ENCODE measurements around the gene GALNT6.

Gene GALNT6

DNA sequence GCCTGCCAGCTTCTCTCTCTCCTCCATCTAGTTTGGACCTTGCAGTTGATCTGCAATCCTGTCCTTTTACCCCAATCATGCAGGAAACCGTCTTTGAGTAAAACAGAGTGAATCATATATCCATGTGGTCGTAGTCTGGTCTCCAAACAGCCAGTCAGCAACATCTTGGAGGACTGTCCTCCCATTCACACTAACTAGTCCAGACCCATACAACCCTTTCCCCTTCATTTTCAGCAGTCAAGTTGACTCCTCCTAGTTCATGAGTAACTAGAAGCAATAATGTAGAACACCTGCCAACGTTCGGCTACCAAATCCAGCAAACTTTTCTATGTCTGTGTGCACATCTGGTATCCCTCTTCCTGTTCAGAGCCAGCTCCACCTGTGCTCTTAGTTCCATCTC is 56.4 kb downstream of the GALNT6 start:
- Histone ChIP-seq H3K4me3 (ENCODE audit: extremely low read depth, insufficient read depth, low read length, poor library complexity, severe bottlenecking) (no peak overlapping the region), H3K36me3 (ENCODE audit: control insufficient read depth, insufficient read depth, low read length) (no peaks in the 10 kb centered on the region), H3K4me1 (ENCODE audit: control insufficient read depth, insufficient read depth, low read length, poor library complexity, severe bottlenecking) (peaks cover 3% of the 10 kb centered on the region), H3K27ac (ENCODE audit: low read depth, low read length, severe bottlenecking) (no peak overlapping the region), H3K9me3 (ENCODE audit: control insufficient read depth, low read length) (no peaks in the 10 kb centered on the region)
- WGBS, 2 experiments (ENCODE audit: insufficient coverage in 2 of 2): 91 to 94% methylated on average over 4 of the region's 4 CpGs

DNA sequence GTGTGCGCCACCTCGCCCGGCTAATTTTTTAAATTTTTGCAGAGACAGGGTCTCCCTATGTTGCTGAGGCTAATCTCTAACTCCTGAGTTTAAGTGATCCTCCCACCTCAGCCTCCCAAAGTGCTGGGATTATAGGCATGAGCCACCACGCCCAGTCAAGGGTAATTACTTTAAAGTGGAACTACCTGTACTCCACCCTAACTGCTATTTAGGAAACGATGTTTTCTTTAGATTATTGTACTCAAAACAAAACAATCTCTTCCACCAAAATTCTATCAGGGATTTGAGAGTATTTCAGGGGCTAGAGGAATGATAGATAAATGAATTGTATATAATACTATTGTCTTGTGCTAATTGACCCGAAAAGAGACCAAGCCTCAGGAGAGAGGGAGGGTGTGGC is 57.7 kb downstream of the GALNT6 start:
- Histone ChIP-seq H3K9me3 (ENCODE audit: control insufficient read depth, low read length) (no peaks in the 10 kb centered on the region), H3K27ac (ENCODE audit: low read depth, low read length, severe bottlenecking) (no peak overlapping the region), H3K4me1 (ENCODE audit: control insufficient read depth, insufficient read depth, low read length, poor library complexity, severe bottlenecking) (peaks cover 3% of the 10 kb centered on the region), H3K36me3 (ENCODE audit: control insufficient read depth, insufficient read depth, low read length) (no peaks in the 10 kb centered on the region), H3K4me3 (ENCODE audit: extremely low read depth, insufficient read depth, low read length, poor library complexity, severe bottlenecking) (no peak overlapping the region)
- 50 to 81% methylated on average over 2 to 4 of the region's 6 CpGs for WGBS, 2 experiments (ENCODE audit: insufficient coverage in 2 of 2)

DNA sequence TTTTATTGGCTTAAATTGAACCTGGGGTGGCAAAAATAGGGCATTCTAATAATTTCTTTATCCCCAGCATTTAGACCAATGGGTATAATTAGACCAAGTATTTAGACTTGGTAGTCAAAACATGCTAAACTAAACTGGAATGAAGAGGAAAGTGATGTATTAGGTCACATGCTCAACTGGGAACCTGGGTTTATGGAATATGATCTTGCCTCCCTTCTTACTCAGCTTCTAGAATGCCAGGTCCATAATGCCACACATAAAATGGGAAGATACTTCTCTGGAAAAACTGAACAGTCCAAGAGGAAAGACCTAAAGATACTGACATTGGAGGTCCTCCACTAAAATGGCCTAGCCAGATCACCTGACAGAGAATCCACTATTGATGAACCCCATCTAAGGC is 61.0 kb downstream of the GALNT6 start:
- H3K9me3 ChIP-seq (ENCODE audit: control insufficient read depth, low read length): no peaks in the 10 kb centered on the region
- H3K4me1 ChIP-seq (ENCODE audit: control insufficient read depth, insufficient read depth, low read length, poor library complexity, severe bottlenecking): peaks cover 12% of the 10 kb centered on the region
- no peak overlapping the region for H3K4me3 ChIP-seq (ENCODE audit: extremely low read depth, insufficient read depth, low read length, poor library complexity, severe bottlenecking)
- H3K27ac ChIP-seq (ENCODE audit: low read depth, low read length, severe bottlenecking): no peak overlapping the region
- no peaks in the 10 kb centered on the region for H3K36me3 ChIP-seq (ENCODE audit: control insufficient read depth, insufficient read depth, low read length)

DNA sequence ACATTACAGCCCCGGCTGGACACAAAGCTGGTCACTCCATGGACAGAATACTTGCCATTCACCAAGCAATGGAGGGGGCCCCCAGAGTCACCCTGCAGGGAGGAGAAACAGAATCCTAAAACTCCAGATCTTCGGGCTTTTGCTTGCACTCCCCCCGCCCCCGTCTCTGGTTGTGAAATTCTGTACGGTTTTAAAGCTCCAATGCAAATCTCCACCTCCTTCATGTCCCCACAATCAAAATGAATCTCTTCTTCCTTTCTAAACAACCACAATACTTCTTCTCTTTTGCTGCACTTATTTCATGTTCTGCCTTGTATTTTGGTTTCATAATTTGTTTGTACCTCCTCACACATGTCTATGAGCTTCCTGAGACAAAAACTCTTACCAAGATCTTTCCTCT is 61.5 kb downstream of the GALNT6 start:
- H3K4me1 ChIP-seq (ENCODE audit: control insufficient read depth, insufficient read depth, low read length, poor library complexity, severe bottlenecking): peaks cover 12% of the 10 kb centered on the region
- H3K27ac ChIP-seq (ENCODE audit: low read depth, low read length, severe bottlenecking): no peak overlapping the region
- whole genome bisulfite sequencing, 2 experiments (ENCODE audit: insufficient coverage in 2 of 2): 87 to 98% methylated on average over 5 of the region's 5 CpGs
- no peaks in the 10 kb centered on the region for H3K36me3 ChIP-seq (ENCODE audit: control insufficient read depth, insufficient read depth, low read length)
- no peaks in the 10 kb centered on the region for H3K9me3 ChIP-seq (ENCODE audit: control insufficient read depth, low read length)
- no peak overlapping the region for H3K4me3 ChIP-seq (ENCODE audit: extremely low read depth, insufficient read depth, low read length, poor library complexity, severe bottlenecking)

DNA sequence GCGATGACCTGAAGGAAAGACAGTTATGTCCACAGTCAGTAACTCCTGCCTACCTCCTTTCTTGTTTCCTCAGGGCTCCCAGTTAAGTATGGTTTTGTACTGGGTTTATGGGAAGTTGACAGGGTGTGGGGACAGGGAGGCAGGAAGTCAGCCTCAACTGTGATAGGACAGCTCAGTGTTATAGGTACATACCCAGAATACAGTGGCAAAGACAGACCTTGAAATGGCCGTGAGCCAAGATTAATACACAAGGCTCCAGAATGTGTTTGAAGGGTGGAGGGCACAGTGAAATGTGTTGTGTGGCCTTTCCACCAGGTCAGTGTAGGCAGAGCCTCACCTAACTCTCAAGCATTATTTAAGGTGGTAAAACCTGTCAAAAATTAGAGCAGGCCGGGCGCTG is 62.6 kb downstream of the GALNT6 start:
- 94 to 100% methylated on average over 2 to 4 of the region's 4 CpGs for WGBS, 2 experiments (ENCODE audit: insufficient coverage in 2 of 2)
- Histone ChIP-seq H3K4me3 (ENCODE audit: extremely low read depth, insufficient read depth, low read length, poor library complexity, severe bottlenecking) (no peak overlapping the region), H3K4me1 (ENCODE audit: control insufficient read depth, insufficient read depth, low read length, poor library complexity, severe bottlenecking) (peaks cover 12% of the 10 kb centered on the region), H3K9me3 (ENCODE audit: control insufficient read depth, low read length) (no peaks in the 10 kb centered on the region), H3K27ac (ENCODE audit: low read depth, low read length, severe bottlenecking) (no peak overlapping the region), H3K36me3 (ENCODE audit: control insufficient read depth, insufficient read depth, low read length) (no peaks in the 10 kb centered on the region)

DNA sequence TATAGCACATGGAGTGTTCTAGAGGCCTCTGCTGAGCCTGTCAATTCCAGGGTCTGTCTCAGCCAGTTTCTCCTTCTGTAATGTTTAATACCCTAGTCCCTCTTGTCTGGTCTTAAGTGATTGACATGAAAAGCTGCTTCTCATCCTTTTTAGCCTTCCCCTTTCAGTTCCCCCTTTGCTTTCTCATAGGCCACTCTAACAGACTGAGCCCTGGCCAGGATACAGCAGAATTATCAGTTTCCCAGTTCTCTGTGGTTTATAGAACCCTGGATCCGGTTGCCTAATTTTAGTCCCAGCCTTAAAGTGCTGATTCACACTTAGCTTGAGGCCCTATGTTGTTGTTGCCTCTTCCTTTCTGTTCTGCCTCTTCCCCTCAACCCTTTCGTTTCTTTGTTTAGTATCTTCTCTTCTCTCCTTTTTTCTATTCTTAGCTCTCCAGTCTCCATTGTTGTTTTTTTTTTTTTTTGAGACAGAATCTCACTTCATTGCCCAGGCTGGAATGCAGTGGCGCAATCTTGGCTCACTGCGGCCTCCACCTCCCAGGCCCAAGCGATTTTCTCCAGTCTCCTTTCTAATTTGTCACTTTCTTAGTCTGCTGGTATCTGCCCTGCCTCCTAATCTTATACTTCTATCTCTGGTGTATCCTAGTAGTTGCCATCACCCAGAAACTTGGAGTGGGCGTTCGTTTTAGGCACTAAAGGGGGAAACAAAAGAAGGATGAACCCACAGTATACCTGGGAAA is 64.3 kb downstream of the GALNT6 start:
- Histone ChIP-seq H3K4me3 (ENCODE audit: extremely low read depth, insufficient read depth, low read length, poor library complexity, severe bottlenecking) (no peak overlapping the region), H3K36me3 (ENCODE audit: control insufficient read depth, insufficient read depth, low read length) (no peaks in the 10 kb centered on the region), H3K4me1 (ENCODE audit: control insufficient read depth, insufficient read depth, low read length, poor library complexity, severe bottlenecking) (peaks cover 13% of the 10 kb centered on the region), H3K27ac (ENCODE audit: low read depth, low read length, severe bottlenecking) (peak overlapping the region; percentile 61), H3K9me3 (ENCODE audit: control insufficient read depth, low read length) (no peaks in the 10 kb centered on the region)
- WGBS, 2 experiments (ENCODE audit: insufficient coverage in 2 of 2): 83 to 85% methylated on average over 6 to 7 of the region's 7 CpGs

DNA sequence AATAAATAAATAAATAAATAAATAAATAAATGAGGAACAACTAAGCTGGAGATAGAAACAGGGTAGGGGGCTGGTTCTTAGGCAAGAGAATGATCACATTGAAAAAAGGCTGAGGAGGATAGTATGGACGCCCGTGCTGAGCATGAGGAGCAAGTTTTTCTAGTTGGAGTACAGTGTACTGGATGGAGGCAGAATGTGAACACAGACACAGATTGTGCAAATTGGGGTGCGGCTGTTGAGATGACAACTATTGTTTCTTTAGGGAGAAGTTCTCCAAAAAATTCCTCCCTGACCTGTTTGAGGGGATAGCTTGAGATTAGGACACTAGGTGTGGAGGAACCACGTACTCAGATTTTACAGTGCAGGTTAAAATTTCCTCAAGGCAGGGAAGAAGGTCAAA is 66.3 kb downstream of the GALNT6 start:
- peaks cover 27% of the 10 kb centered on the region for H3K4me1 ChIP-seq (ENCODE audit: control insufficient read depth, insufficient read depth, low read length, poor library complexity, severe bottlenecking)
- no peak overlapping the region for H3K4me3 ChIP-seq (ENCODE audit: extremely low read depth, insufficient read depth, low read length, poor library complexity, severe bottlenecking)
- H3K9me3 ChIP-seq (ENCODE audit: control insufficient read depth, low read length): no peaks in the 10 kb centered on the region
- no peaks in the 10 kb centered on the region for H3K36me3 ChIP-seq (ENCODE audit: control insufficient read depth, insufficient read depth, low read length)
- no peak overlapping the region for H3K27ac ChIP-seq (ENCODE audit: low read depth, low read length, severe bottlenecking)
- WGBS, 2 experiments (ENCODE audit: insufficient coverage in 2 of 2): 100% methylated on average over 1 to 3 of the region's 4 CpGs

DNA sequence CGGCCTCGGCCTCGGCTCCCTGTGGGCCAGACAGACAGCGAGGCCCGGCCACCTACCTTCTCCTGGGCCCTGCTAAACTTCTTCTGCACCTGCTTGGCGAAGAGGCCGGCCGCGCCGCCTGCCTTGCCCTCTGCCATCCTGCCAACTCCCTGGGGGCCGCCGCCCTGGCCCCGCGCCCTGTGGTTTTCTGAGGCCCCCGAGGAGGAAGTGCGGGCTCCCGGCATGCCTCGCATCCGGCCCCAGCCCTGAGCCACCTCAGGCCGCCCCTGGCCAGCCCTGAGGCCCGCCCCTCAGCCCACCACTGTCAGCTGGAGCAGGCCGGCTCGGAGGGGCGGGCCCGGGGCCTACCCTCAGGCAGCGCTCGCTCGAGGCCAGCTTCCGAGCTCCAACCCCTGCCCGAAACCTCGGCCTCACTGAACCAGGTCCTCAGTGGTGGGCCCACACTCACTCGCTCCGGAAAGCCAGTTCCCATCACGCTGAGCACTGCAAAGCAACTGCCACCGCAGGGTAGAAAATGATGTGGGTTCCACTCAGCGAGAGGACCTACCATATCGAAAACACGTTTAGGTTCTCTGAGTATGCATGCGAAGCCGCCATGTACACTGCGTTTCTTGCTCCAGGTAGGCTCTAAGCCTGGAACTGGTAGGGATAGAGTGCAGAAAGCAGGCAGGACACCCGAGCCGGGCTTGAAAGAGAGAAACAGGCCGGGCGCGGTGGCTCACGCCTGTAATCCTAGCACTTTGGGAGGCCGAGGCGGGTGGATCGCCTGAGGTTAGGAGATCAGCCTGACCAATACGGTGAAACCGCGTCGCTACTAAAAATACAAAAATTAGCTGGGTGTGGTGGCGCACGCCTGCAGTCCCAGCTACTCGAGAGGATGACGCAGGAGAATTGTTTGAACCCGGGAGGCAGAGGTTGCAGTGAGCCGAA is 67.0 kb downstream of the GALNT6 start, which contains the start of gene BIN2:
TSS of gene BIN2 (minus strand) at position 209 of the 930 bp plus-strand sequence. CDS start at position 137, 72 bp downstream.
- Histone ChIP-seq H3K27ac (ENCODE audit: low read depth, low read length, severe bottlenecking) (no peak within 1 kb of the TSS), H3K4me3 (ENCODE audit: extremely low read depth, insufficient read depth, low read length, poor library complexity, severe bottlenecking) (no peak within 1 kb of the TSS), H3K36me3 (ENCODE audit: control insufficient read depth, insufficient read depth, low read length) (no peaks in the 10 kb centered on the region), H3K4me1 (ENCODE audit: control insufficient read depth, insufficient read depth, low read length, poor library complexity, severe bottlenecking) (peaks cover 32% of the 10 kb centered on the region), H3K9me3 (ENCODE audit: control insufficient read depth, low read length) (no peaks in the 10 kb centered on the region)
- WGBS, 2 experiments (ENCODE audit: insufficient coverage in 2 of 2): 94 to 96% methylated on average over 41 to 59 of the region's 60 CpGs

DNA sequence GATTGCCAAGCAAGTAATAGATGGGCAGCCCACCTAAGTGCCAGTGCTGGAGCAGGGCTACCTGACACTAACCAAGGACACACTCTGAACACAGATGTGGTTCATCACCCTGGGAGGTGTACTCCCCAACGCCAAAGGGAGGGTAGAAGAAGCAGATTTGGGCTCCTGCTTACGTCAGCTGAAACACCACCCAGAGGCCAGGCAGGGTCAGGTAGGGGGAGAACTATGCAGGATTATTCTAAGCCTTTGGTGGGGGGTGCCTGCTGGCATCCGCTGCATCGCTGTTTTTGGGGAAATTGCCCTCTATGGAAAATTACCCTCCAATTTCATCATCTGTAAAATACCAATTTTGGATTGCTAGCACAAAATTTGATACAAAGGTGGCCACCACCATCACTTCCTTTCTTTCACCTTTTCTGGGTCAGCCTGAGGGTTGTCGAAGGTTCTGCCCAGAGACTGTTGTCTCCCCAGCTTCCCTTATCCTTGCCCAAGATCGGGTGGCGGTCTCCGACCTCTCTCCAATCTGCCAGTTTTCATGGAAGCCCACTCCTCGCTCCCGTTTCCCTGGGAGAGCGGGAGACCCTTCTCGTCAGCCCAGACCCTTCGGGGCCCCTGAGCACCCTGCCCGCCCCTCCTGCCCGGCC is 67.8 kb downstream of the GALNT6 start:
- 95 to 98% methylated on average over 9 to 13 of the region's 15 CpGs for WGBS, 2 experiments (ENCODE audit: insufficient coverage in 2 of 2)
- Histone ChIP-seq H3K27ac (ENCODE audit: low read depth, low read length, severe bottlenecking) (no peak overlapping the region), H3K4me1 (ENCODE audit: control insufficient read depth, insufficient read depth, low read length, poor library complexity, severe bottlenecking) (peaks cover 32% of the 10 kb centered on the region), H3K9me3 (ENCODE audit: control insufficient read depth, low read length) (no peaks in the 10 kb centered on the region), H3K36me3 (ENCODE audit: control insufficient read depth, insufficient read depth, low read length) (no peaks in the 10 kb centered on the region), H3K4me3 (ENCODE audit: extremely low read depth, insufficient read depth, low read length, poor library complexity, severe bottlenecking) (no peak overlapping the region)

DNA sequence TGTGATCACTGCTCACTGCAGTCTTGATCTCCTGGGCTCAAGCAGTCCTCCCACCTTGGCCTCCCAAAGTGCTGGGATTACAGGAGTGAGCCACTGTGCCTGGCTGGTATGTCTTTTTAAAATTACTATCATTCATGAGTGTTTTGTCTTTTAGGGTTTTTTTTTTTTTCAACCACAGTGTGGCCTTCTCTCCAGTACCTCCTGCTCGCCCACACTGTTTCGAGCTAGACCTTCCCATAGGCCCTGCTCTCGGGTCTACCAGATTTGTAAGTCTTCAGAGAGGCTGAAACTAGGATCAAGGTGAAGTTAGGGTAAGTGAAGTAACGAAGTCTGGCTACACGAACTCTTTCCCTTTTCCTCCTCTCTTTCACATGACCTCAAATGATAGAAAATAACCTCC is 68.8 kb downstream of the GALNT6 start:
- Histone ChIP-seq H3K4me1 (ENCODE audit: control insufficient read depth, insufficient read depth, low read length, poor library complexity, severe bottlenecking) (peaks cover 32% of the 10 kb centered on the region), H3K36me3 (ENCODE audit: control insufficient read depth, insufficient read depth, low read length) (no peaks in the 10 kb centered on the region), H3K4me3 (ENCODE audit: extremely low read depth, insufficient read depth, low read length, poor library complexity, severe bottlenecking) (no peak overlapping the region), H3K9me3 (ENCODE audit: control insufficient read depth, low read length) (no peaks in the 10 kb centered on the region), H3K27ac (ENCODE audit: low read depth, low read length, severe bottlenecking) (no peak overlapping the region)
- 100% methylated on average over 1 of the region's 5 CpGs; no CpG with 5 or more reads in 1 of the 2 experiments for WGBS, 2 experiments (ENCODE audit: insufficient coverage in 2 of 2)
